Gastroesophageal sphincter (tissue), 3 donors: Measurements from ENCODE around the gene OGA.

ENCODE experiments used
- POLR2A ChIP-seq, 2 donors: fragments of 450-650 bp; IDR thresholded peaks; one replicate each; pipeline ENCODE4 v1.6.1; 2017; ENCODE audit warnings: antibody characterized with exemption in 2 of 2, mild to moderate bottlenecking in 2 of 2, moderate library complexity in 1 of 2
- TF ChIP-seq, protein P1 (sequence below), 4 experiments: fragments of 200-600 bp in 2 of 4; fragments of 450-650 bp in 2 of 4; sonication (generic) in 1 of 4; IDR thresholded peaks; one replicate each; pipeline ENCODE4 v1.5.1; 2017 to 2019; ENCODE audit warnings: antibody characterized with exemption in 4 of 4, mild to moderate bottlenecking in 2 of 4, moderate library complexity in 2 of 4

DNA sequence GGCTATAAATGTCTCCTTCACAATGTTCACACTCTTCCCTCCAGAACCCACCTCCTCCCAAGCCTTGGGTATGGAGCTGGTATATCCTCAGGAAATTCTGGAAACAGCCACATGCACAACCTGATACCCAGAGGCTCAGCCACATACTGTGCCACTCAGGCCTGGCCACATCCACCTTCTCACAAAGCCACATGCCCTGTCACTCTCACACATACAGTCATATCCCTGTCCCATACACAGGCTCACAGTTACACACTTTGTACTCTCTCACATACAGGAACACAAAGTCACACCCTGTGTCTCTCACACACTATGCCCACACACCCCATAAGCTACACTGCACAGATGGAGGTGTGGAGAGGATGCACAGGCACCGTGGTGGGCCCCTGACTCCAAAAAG lies 15.2 kb upstream of the OGA start:
- TF ChIP-seq, protein P1, sequence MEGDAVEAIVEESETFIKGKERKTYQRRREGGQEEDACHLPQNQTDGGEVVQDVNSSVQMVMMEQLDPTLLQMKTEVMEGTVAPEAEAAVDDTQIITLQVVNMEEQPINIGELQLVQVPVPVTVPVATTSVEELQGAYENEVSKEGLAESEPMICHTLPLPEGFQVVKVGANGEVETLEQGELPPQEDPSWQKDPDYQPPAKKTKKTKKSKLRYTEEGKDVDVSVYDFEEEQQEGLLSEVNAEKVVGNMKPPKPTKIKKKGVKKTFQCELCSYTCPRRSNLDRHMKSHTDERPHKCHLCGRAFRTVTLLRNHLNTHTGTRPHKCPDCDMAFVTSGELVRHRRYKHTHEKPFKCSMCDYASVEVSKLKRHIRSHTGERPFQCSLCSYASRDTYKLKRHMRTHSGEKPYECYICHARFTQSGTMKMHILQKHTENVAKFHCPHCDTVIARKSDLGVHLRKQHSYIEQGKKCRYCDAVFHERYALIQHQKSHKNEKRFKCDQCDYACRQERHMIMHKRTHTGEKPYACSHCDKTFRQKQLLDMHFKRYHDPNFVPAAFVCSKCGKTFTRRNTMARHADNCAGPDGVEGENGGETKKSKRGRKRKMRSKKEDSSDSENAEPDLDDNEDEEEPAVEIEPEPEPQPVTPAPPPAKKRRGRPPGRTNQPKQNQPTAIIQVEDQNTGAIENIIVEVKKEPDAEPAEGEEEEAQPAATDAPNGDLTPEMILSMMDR (IDR thresholded peaks at IDR 0.05): no peak
- TF ChIP-seq POLR2A (IDR thresholded peaks at IDR 0.05): no peak
